IMR-90 (cell line): ENCODE measurements around the gene RNF224. TPM values are rescaled to one million over a fixed set of nuclear protein-coding genes. Genes with fewer than 3 reads are reported as not detected.

Experiments used
- ATAC-seq: fragments of 200-7000 bp; cut with Tn5 transposase; 2 replicates; pipeline ENCODE4 v1.9.1; 2020; ENCODE audit warnings: low read depth, mild to moderate bottlenecking, moderate library complexity
- BruUV-seq: library from RNA; stranded (reverse); fragments of 400-500 nt; replicated peaks from 2 replicates; lab custom pipeline; 2021; lab: Mats Ljungman, UMichigan
- CTCF ChIA-PET: fragments of 300-600 bp; formaldehyde crosslinking; extraction: SDS; loops from one replicate; lab custom pipeline; 2021; ENCODE audit warnings: antibody characterized with exemption; lab: Yijun Ruan, JAX
- POLR2A ChIA-PET: fragments of 300-600 bp; sonication (Branson Sonifier 250); formaldehyde crosslinking; loops from one replicate; lab custom pipeline; 2022; ENCODE audit warnings: antibody characterized with exemption; ENCODE audit not compliant: unreplicated experiment; lab: Charles Lee
- DNase-seq: peaks from one replicate; pipeline ENCODE4 v3.0.0; 2013
- H2AFZ ChIP-seq: replicated peaks from 2 replicates; pipeline ENCODE3; 2013; ENCODE audit warnings: low read length, mild to moderate bottlenecking; ENCODE audit not compliant: poor library complexity
- H2AK5ac ChIP-seq: 2 replicates; pipeline ENCODE4 v1.6.1; 2013; ENCODE audit warnings: low read depth, low read length, inconsistent platforms
- H2AK9ac ChIP-seq: replicated peaks from 2 replicates; pipeline ENCODE3; 2013; ENCODE audit warnings: mild to moderate bottlenecking, low read depth, low read length, moderate library complexity; ENCODE audit not compliant: poor library complexity
- H2BK120ac ChIP-seq: 2 replicates; pipeline ENCODE4 v1.6.1; 2013; ENCODE audit warnings: low read depth, low read length, inconsistent platforms
- H2BK15ac ChIP-seq: 3 replicates; pipeline ENCODE4 v1.6.1; 2013; ENCODE audit warnings: low read depth, low read length, inconsistent platforms
- H2BK20ac ChIP-seq: 2 replicates; pipeline ENCODE4 v1.6.1; 2013; ENCODE audit warnings: low read depth, mild to moderate bottlenecking, inconsistent platforms, low read length, moderate library complexity
- H2BK5ac ChIP-seq: 2 replicates; pipeline ENCODE4 v1.6.1; 2013; ENCODE audit warnings: mild to moderate bottlenecking, low read depth, low read length, inconsistent platforms; ENCODE audit not compliant: poor library complexity, severe bottlenecking
- H3K14ac ChIP-seq: replicated peaks from 2 replicates; pipeline ENCODE4 v1.6.1; 2013; ENCODE audit warnings: low read depth, low read length, inconsistent platforms
- H3K18ac ChIP-seq: 2 replicates; pipeline ENCODE4 v1.6.1; 2013; ENCODE audit warnings: low read depth, low read length, control low read depth
- H3K23ac ChIP-seq: 2 replicates; pipeline ENCODE4 v1.6.1; 2013; ENCODE audit warnings: low read depth, low read length, inconsistent platforms
- H3K27ac ChIP-seq: 2 replicates; pipeline ENCODE4 v1.5.1; 2013; ENCODE audit warnings: mild to moderate bottlenecking, control low read depth, low read length; ENCODE audit not compliant: insufficient read depth
- H3K27me3 ChIP-seq: 2 replicates; pipeline ENCODE4 v1.6.1; 2013; ENCODE audit warnings: low read length; ENCODE audit not compliant: control insufficient read depth, insufficient read depth
- H3K36me3 ChIP-seq: 2 replicates; pipeline ENCODE4 v1.6.1; 2013; ENCODE audit warnings: low read length, mixed read lengths; ENCODE audit not compliant: control insufficient read depth, insufficient read depth
- H3K4ac ChIP-seq: 2 replicates; pipeline ENCODE4 v1.6.1; 2013; ENCODE audit warnings: low read depth, low read length, inconsistent platforms
- H3K4me1 ChIP-seq: 2 replicates; pipeline ENCODE4 v1.6.1; 2013; ENCODE audit warnings: low read length, mixed read lengths; ENCODE audit not compliant: control insufficient read depth, insufficient read depth
- H3K4me2 ChIP-seq: 2 replicates; pipeline ENCODE4 v1.6.1; 2013; ENCODE audit warnings: low read depth, mild to moderate bottlenecking, control low read depth, low read length, moderate library complexity
- H3K4me3 ChIP-seq: 2 replicates; pipeline ENCODE4 v1.5.1; 2013; ENCODE audit warnings: low read depth, mild to moderate bottlenecking, control low read depth, low read length, moderate library complexity; ENCODE audit not compliant: insufficient read depth
- H3K56ac ChIP-seq: 2 replicates; pipeline ENCODE4 v1.6.1; 2013; ENCODE audit warnings: low read length, inconsistent platforms; ENCODE audit not compliant: insufficient read depth; ENCODE audit errors: extremely low read depth
- H3K79me1 ChIP-seq, 2 experiments: 2 replicates each; pipeline ENCODE4 v1.6.1; 2013; ENCODE audit warnings: low read length in 2 of 2, inconsistent platforms in 1 of 2, low read depth in 1 of 2
- H3K9ac ChIP-seq: 2 replicates; pipeline ENCODE4 v1.6.1; 2013; ENCODE audit warnings: low read depth, low read length, control low read depth
- H3K9me1 ChIP-seq: 2 replicates; pipeline ENCODE4 v1.6.1; 2013; ENCODE audit warnings: low read length, inconsistent platforms; ENCODE audit not compliant: insufficient read depth
- H3K9me3 ChIP-seq: 2 replicates; pipeline ENCODE4 v1.6.1; 2013; ENCODE audit warnings: low read length; ENCODE audit not compliant: control insufficient read depth, insufficient read depth
- H4K20me1 ChIP-seq: 2 replicates; pipeline ENCODE4 v1.6.1; 2013; ENCODE audit warnings: low read length, inconsistent platforms; ENCODE audit not compliant: insufficient read depth
- H4K5ac ChIP-seq: 2 replicates; pipeline ENCODE4 v1.6.1; 2013; ENCODE audit warnings: mild to moderate bottlenecking, low read depth, low read length, control low read depth
- H4K8ac ChIP-seq, 2 experiments: 2 replicates each; pipeline ENCODE4 v1.6.1; 2013; ENCODE audit warnings: low read depth in 2 of 2, low read length in 2 of 2, control low read depth in 1 of 2, inconsistent platforms in 1 of 2
- H4K91ac ChIP-seq: 2 replicates; pipeline ENCODE4 v1.6.1; 2013; ENCODE audit warnings: low read depth, low read length, inconsistent platforms; ENCODE audit not compliant: insufficient read depth
- ELK1 ChIP-seq: fragments of 150-350 bp; IDR thresholded peaks from 2 replicates; pipeline ENCODE4 v1.6.1; 2016; ENCODE audit warnings: low read depth, mild to moderate bottlenecking, low read length, moderate library complexity, borderline replicate concordance
- FOS ChIP-seq: fragments of 150-350 bp; IDR thresholded peaks from 2 replicates; pipeline ENCODE4 v1.6.1; 2016; ENCODE audit warnings: low read depth, low read length
- MAFK ChIP-seq: IDR thresholded peaks from 2 replicates; pipeline ENCODE4 v1.6.1; 2012; ENCODE audit warnings: low read depth, low read length, improper control_type of control experiment
- MAZ ChIP-seq: IDR thresholded peaks from 2 replicates; pipeline ENCODE4 v1.6.1; 2012; ENCODE audit warnings: low read depth, mild to moderate bottlenecking, low read length, improper control_type of control experiment, moderate library complexity, borderline replicate concordance
- NFE2L2 ChIP-seq: fragments of 150-350 bp; IDR thresholded peaks from 2 replicates; pipeline ENCODE4 v1.6.1; 2016; ENCODE audit warnings: low read depth, mild to moderate bottlenecking, low read length
- POLR2A ChIP-seq: IDR thresholded peaks from 2 replicates; pipeline ENCODE4 v1.6.1; 2012; ENCODE audit warnings: mild to moderate bottlenecking, low read depth, low read length
- RAD21 ChIP-seq: IDR thresholded peaks from 2 replicates; pipeline ENCODE4 v1.6.1; 2012; ENCODE audit warnings: low read length, improper control_type of control experiment
- RCOR1 ChIP-seq: IDR thresholded peaks from 2 replicates; pipeline ENCODE4 v1.6.1; 2012; ENCODE audit warnings: mild to moderate bottlenecking, low read length, improper control_type of control experiment; ENCODE audit not compliant: insufficient replicate concordance
- RFX5 ChIP-seq: IDR thresholded peaks from 2 replicates; pipeline ENCODE4 v1.8.0; 2012; ENCODE audit warnings: low read depth, mild to moderate bottlenecking, low read length, moderate library complexity
- WGBS, 2 experiments: methylation state at CpG; one replicate each; pipeline versions ENCODE4 v1.1.5 to v1.1.7; 2013; ENCODE audit warnings: missing lambda C conversion rate in 2 of 2; ENCODE audit not compliant: insufficient read length in 1 of 2; ENCODE audit errors: extremely low coverage in 2 of 2; 5-methylcytosine and 5-hydroxymethylcytosine counted together
- dilution Hi-C: fragments of 300-500 bp; cut with HindIII; formaldehyde crosslinking; loops from one replicate; pipeline ENCODE4 v1.14.3; 2018; ENCODE audit warnings: low sequenced_read_pairs; ENCODE audit not compliant: unreplicated experiment
- in situ Hi-C: fragments of 300-500 bp; cut with MboI; formaldehyde crosslinking; loops from 3 replicates; pipeline ENCODE4 v1.14.3; 2019; ENCODE audit warnings: low sequenced_read_pairs, inconsistent platforms, mixed read lengths
- intact Hi-C: fragments of 100-400 bp; cut with micrococcal nuclease; formaldehyde crosslinking; loops from 2 replicates; pipeline ENCODE4 v1.10.0; 2022
- polyA plus RNA-seq, 3 experiments: library from polyadenylated mRNA; depleted of rRNA; stranded (reverse); fragments of >200 nt; gene quantifications; 2 replicates each; pipeline ENCODE4 v1.2.3, GENCODE V29; 2012; ENCODE audit warnings: low replicate concordance in 1 of 3
- total RNA-seq: library from RNA; depleted of rRNA; stranded (reverse); fragments of >200 nt; gene quantifications from 2 replicates; pipeline ENCODE4 v1.2.3, GENCODE V29; 2012
- TF ChIP-seq, protein P1 (sequence below): conservative IDR thresholded peaks from 2 replicates; pipeline ENCODE4 v1.5.1; 2012; ENCODE audit warnings: mild to moderate bottlenecking, low read depth, low read length, improper control_type of control experiment
- TF ChIP-seq, protein P2 (sequence below): fragments of 150-350 bp; IDR thresholded peaks from 2 replicates; pipeline ENCODE4 v1.6.1; 2017; ENCODE audit warnings: mild to moderate bottlenecking, antibody characterized with exemption, low read length, low read depth

The RNF224 gene
- total and polyA plus RNA-seq, 2 of the 4 experiments (the other 2 are of a cell fraction): not detected

GRCh38 chr9:137240318-137240840 is 13.1 kb downstream of the RNF224 start (continued):
- TF ChIP-seq RAD21: no peak

- Histone ChIP-seq H2BK5ac (peak within 1 kb of the TSS; percentile 81), H3K27ac (peak within 1 kb of the TSS; percentile 91), H2AK5ac (peak within 1 kb of the TSS; percentile 94), H4K20me1 (peaks cover 38% of the 10 kb centered on the region), H3K56ac (peak within 1 kb of the TSS; percentile 77), H2BK15ac (no peak within 1 kb of the TSS), H4K91ac (peak within 1 kb of the TSS; percentile 76), H4K5ac (peak within 1 kb of the TSS; percentile 10), H3K27me3 (no peaks in the 10 kb centered on the region), H2BK20ac (no peak within 1 kb of the TSS), H3K36me3 (peaks cover 19% of the 10 kb centered on the region), H2AK9ac (peak within 1 kb of the TSS; percentile 97), H3K4ac (peak within 1 kb of the TSS; percentile 87), H3K4me3 (peak within 1 kb of the TSS; percentile 59), H3K4me1 (peaks cover 9% of the 10 kb centered on the region; the same call in 1 of the 2 replicates), H3K9me3 (no peaks in the 10 kb centered on the region), H3K4me2 (peak within 1 kb of the TSS; percentile 94), H2BK120ac (peak within 1 kb of the TSS; percentile 43), H4K8ac (peak within 1 kb of the TSS; percentile 36 to 77; a peak in 2 of 4 replicates), H3K9me1 (peaks cover 4% of the 10 kb centered on the region), H3K23ac (peak within 1 kb of the TSS; percentile 94), H3K9ac (peak within 1 kb of the TSS; percentile 90), H2AFZ (peak within 1 kb of the TSS; percentile 91), H3K14ac (peak within 1 kb of the TSS; percentile 91), H3K18ac (no peak within 1 kb of the TSS; the same call in 1 of the 2 replicates), H3K79me1 (peaks cover 12 to 55% of the 10 kb centered on the region in 2 experiments; a peak in 3 of 4 replicates)
- ChIA-PET CTCF (no interaction called here), POLR2A (interaction anchor here (0.5 to 0.9 kb wide), 8 partner anchors 14 to 117 kb away, joined by 3 to 5 read pairs (median 4); partner anchors contain the start of genes NELFB and RNF208)
- DNase-seq: peak; percentile 100
- dilution Hi-C loops (no loop called here), in situ Hi-C loops (no loop called here), intact Hi-C loops (no loop called here)
- ATAC-seq: peak; percentile 81
- BruUV-seq: no TSS peak
- WGBS, 2 experiments: 1% methylated on average over 16 of the region's 67 CpGs; no CpG with 5 or more reads in 1 of the 2 experiments
- peak; percentile 93 for TF ChIP-seq FOS
- TF ChIP-seq RFX5: peak; percentile 5; the same call in 1 of the 2 replicates
- no peak for TF ChIP-seq NFE2L2
- TF ChIP-seq RCOR1: no peak
- TF ChIP-seq MAFK: no peak
- TF ChIP-seq POLR2A: peak; percentile 100
- TF ChIP-seq, protein P1, sequence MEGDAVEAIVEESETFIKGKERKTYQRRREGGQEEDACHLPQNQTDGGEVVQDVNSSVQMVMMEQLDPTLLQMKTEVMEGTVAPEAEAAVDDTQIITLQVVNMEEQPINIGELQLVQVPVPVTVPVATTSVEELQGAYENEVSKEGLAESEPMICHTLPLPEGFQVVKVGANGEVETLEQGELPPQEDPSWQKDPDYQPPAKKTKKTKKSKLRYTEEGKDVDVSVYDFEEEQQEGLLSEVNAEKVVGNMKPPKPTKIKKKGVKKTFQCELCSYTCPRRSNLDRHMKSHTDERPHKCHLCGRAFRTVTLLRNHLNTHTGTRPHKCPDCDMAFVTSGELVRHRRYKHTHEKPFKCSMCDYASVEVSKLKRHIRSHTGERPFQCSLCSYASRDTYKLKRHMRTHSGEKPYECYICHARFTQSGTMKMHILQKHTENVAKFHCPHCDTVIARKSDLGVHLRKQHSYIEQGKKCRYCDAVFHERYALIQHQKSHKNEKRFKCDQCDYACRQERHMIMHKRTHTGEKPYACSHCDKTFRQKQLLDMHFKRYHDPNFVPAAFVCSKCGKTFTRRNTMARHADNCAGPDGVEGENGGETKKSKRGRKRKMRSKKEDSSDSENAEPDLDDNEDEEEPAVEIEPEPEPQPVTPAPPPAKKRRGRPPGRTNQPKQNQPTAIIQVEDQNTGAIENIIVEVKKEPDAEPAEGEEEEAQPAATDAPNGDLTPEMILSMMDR: 0 out of 2 replicates have a peak, but pooled peaks have one; percentile 5
- TF ChIP-seq, protein P2, sequence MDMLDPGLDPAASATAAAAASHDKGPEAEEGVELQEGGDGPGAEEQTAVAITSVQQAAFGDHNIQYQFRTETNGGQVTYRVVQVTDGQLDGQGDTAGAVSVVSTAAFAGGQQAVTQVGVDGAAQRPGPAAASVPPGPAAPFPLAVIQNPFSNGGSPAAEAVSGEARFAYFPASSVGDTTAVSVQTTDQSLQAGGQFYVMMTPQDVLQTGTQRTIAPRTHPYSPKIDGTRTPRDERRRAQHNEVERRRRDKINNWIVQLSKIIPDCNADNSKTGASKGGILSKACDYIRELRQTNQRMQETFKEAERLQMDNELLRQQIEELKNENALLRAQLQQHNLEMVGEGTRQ: peak; percentile 8; the same call in 1 of the 2 replicates
- TF ChIP-seq MAZ: no peak; the same call in 1 of the 2 replicates
- no peak for TF ChIP-seq ELK1
Measured at GRCh38 chr9:137240841-137241489, 13.7 kb downstream of the RNF224 start, which contains the start of gene TUBB4B. Gene TUBB4B, plus strand, starts transcription at chr9:137241287. Its CDS starts 74 bp downstream, at chr9:137241361.
